Measurements from ENCODE around the gene APCDD1L. TPM values are rescaled to one million over a fixed set of nuclear protein-coding genes. Genes with fewer than 3 reads are reported as not detected.

The APCDD1L gene
- total RNA-seq, 1 donor from 2014 or later: 0.54 TPM

Other genes with a start within 250 kb of the APCDD1L start
- gene RAB22A, start 205.7 kb downstream of the APCDD1L start, total RNA-seq: 5.8 TPM
- 66.7 TPM for gene VAPB, start 126.2 kb downstream of the APCDD1L start, total RNA-seq
- 21.8 TPM for gene STX16, start 135.9 kb upstream of the APCDD1L start, total RNA-seq
- gene NPEPL1, start 177.4 kb upstream of the APCDD1L start, total RNA-seq: 24.4 TPM

Data from Right ventricle myocardium superior (tissue), 1 donor.